Measurements from ENCODE around the gene C9orf40.

DNA sequence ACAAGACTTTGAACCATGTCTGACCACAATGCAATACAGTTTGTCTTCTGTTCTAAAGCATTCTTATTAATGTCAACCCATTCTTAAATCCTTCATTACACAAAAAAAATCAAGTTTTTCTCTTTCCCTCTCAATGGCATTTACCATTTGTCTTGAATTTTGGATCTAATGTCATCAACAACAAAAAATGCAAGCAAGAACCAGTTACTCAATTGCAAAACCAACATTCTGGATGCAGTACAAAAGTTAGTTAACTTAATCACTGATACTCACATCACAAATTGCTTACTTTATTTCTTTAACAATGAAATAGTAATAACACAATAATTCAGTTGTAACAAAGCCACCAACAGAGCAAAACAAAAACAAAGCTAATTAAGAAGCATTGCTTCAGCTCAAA lies 6.0 kb downstream of the C9orf40 start:
- TF ChIP-seq POLR2AphosphoS5 (IDR thresholded peaks at IDR 0.05; ENCODE audit: low read depth, low read length) (no peak), POLR2A (IDR thresholded peaks at IDR 0.05; ENCODE audit: low read depth, low read length) (no peak), TAF1 (IDR thresholded peaks at IDR 0.05; ENCODE audit: borderline replicate concordance, low read depth, low read length) (no peak)
